IMR-90 (cell line): ENCODE results near the gene QKI.

Experiments used
- BHLHE40 ChIP-seq: fragments of 150-350 bp; IDR thresholded peaks from 2 replicates; pipeline ENCODE4 v1.6.1; 2016; ENCODE audit warnings: mild to moderate bottlenecking, low read depth, low read length
- POLR2A ChIP-seq: IDR thresholded peaks from 2 replicates; pipeline ENCODE4 v1.6.1; 2012; ENCODE audit warnings: mild to moderate bottlenecking, low read depth, low read length
- TF ChIP-seq, protein P1 (sequence below): conservative IDR thresholded peaks from 2 replicates; pipeline ENCODE4 v1.5.1; 2012; ENCODE audit warnings: mild to moderate bottlenecking, low read depth, low read length, improper control_type of control experiment

DNA sequence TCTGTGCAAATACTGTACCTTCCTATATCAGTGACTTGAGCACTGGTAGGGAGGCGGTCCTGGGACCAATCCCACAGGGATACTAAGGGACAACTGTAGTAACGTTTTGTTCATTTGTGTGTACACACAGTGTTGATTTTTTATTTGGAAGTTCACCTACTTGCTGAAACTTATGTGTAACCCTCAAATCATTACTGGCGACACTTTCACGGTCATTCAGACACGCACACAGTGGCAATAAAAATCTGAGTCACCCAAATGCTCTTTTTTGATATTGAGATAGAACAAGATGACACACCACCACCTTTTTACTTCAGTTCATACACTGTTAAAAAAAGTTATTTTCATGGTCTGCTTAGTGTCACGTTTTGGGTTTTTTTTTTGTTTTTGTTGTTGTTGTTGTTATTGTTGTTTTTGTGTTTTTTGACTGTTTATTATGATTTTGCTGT is 79.8 kb downstream of the QKI start:
- TF ChIP-seq BHLHE40: no peak
- TF ChIP-seq, protein P1, sequence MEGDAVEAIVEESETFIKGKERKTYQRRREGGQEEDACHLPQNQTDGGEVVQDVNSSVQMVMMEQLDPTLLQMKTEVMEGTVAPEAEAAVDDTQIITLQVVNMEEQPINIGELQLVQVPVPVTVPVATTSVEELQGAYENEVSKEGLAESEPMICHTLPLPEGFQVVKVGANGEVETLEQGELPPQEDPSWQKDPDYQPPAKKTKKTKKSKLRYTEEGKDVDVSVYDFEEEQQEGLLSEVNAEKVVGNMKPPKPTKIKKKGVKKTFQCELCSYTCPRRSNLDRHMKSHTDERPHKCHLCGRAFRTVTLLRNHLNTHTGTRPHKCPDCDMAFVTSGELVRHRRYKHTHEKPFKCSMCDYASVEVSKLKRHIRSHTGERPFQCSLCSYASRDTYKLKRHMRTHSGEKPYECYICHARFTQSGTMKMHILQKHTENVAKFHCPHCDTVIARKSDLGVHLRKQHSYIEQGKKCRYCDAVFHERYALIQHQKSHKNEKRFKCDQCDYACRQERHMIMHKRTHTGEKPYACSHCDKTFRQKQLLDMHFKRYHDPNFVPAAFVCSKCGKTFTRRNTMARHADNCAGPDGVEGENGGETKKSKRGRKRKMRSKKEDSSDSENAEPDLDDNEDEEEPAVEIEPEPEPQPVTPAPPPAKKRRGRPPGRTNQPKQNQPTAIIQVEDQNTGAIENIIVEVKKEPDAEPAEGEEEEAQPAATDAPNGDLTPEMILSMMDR: no peak
- TF ChIP-seq POLR2A: no peak
